ENCODE data around the gene RALY.
"Not testable (repeated sequence)": the region's sequence is repeated elsewhere in the genome, so short reads cannot be mapped to it uniquely, and the experiment has no call there.

The RALY gene

GRCh38 chr20:34023937-34024722, 30.4 kb downstream of the RALY start:
- in situ Hi-C loops (cut with HindIII; ENCODE audit: low sequenced_read_pairs) = no loop called here
- no peak for DNase-seq (ENCODE audit: low read depth, low spot score)
- no peak for TF ChIP-seq CTCF (IDR thresholded peaks at IDR 0.05; ENCODE audit: low read depth, low read length)
- H3K4me3 ChIP-seq (ENCODE audit: low read depth, low read length) = no peak overlapping the region

GRCh38 chr20:34024723-34025351, 31.1 kb downstream of the RALY start:
- in situ Hi-C loops (cut with HindIII; ENCODE audit: low sequenced_read_pairs) = no loop called here
- TF ChIP-seq CTCF (IDR thresholded peaks at IDR 0.05; ENCODE audit: low read depth, low read length) = no peak
- H3K4me3 ChIP-seq (ENCODE audit: low read depth, low read length) = no peak overlapping the region
- DNase-seq (ENCODE audit: low read depth, low spot score) = no peak

GRCh38 chr20:34028013-34028412, 34.3 kb downstream of the RALY start:
- H3K4me3 ChIP-seq (ENCODE audit: low read depth, low read length); DNase-seq (ENCODE audit: low read depth, low spot score); in situ Hi-C loops (cut with HindIII; ENCODE audit: low sequenced_read_pairs): not testable (repeated sequence)

GRCh38 chr20:34029415-34029814, 35.7 kb downstream of the RALY start:
- H3K4me3 ChIP-seq (ENCODE audit: low read depth, low read length) = no peak overlapping the region
- no peak for TF ChIP-seq CTCF (IDR thresholded peaks at IDR 0.05; ENCODE audit: low read depth, low read length)
- DNase-seq (ENCODE audit: low read depth, low spot score) = no peak
- in situ Hi-C loops (cut with HindIII; ENCODE audit: low sequenced_read_pairs) = no loop called here

GRCh38 chr20:34030456-34030855, 36.7 kb downstream of the RALY start:
- in situ Hi-C loops (cut with HindIII; ENCODE audit: low sequenced_read_pairs) = no loop called here
- TF ChIP-seq CTCF (IDR thresholded peaks at IDR 0.05; ENCODE audit: low read depth, low read length) = no peak

GRCh38 chr20:34033903-34034302, 40.2 kb downstream of the RALY start:
- in situ Hi-C loops (cut with HindIII; ENCODE audit: low sequenced_read_pairs) = no loop called here
- no peak for TF ChIP-seq CTCF (IDR thresholded peaks at IDR 0.05; ENCODE audit: low read depth, low read length)
- H3K4me3 ChIP-seq (ENCODE audit: low read depth, low read length) = no peak overlapping the region
- no peak for DNase-seq (ENCODE audit: low read depth, low spot score)

More at GRCh38 chr20:34030456-34030855, 36.7 kb downstream of the RALY start:
- no peak overlapping the region for H3K4me3 ChIP-seq (ENCODE audit: low read depth, low read length)
- DNase-seq (ENCODE audit: low read depth, low spot score) = no peak

GRCh38 chr20:34037121-34037520, 43.4 kb downstream of the RALY start:
- H3K4me3 ChIP-seq (ENCODE audit: low read depth, low read length) = no peak overlapping the region
- in situ Hi-C loops (cut with HindIII; ENCODE audit: low sequenced_read_pairs) = no loop called here
- no peak for TF ChIP-seq CTCF (IDR thresholded peaks at IDR 0.05; ENCODE audit: low read depth, low read length)
- no peak for DNase-seq (ENCODE audit: low read depth, low spot score)

Data from astrocyte of the spinal cord (primary cell).